K562 (cell line): ENCODE data around the gene ARHGAP22. TPM values are rescaled to one million over a fixed set of nuclear protein-coding genes. Genes with fewer than 3 reads are reported as not detected.

Experiments used
- ATAC-seq: fragments of 200-7000 bp; cut with Tn5 transposase; 3 replicates; pipeline ENCODE4 v1.9.1; 2020; ENCODE audit warnings: moderate library complexity
- BruUV-seq: library from RNA; stranded (reverse); fragments of 400-500 nt; replicated peaks from 2 replicates; lab custom pipeline; 2021; lab: Mats Ljungman, UMichigan
- CTCF ChIA-PET: fragments of 300-600 bp; formaldehyde crosslinking; extraction: SDS; loops from one replicate; lab custom pipeline; 2021; ENCODE audit warnings: low intra/inter-chr PET ratio; lab: Yijun Ruan, JAX
- POLR2A ChIA-PET: fragments of 300-600, 350-650 bp; sonication (Branson Sonifier 250); formaldehyde crosslinking; extraction: SDS; loops from one replicate; lab custom pipeline; 2021; ENCODE audit warnings: antibody characterized with exemption, inconsistent platforms; lab: Yijun Ruan, JAX
- DNase-seq, 4 experiments: peaks; one replicate each; pipeline versions ENCODE4 v3.0.0 to v3.0.0-alpha.2; 2011 to 2018; ENCODE audit warnings: low spot score in 3 of 4, mixed read lengths in 3 of 4; ENCODE audit errors: extremely low read depth in 1 of 4
- FAIRE-seq: peaks from 2 replicates; lab custom pipeline; 2011; peaks lifted over from hg19 to GRCh38; lab: Jason Lieb, UNC
- H2AFZ ChIP-seq: 2 replicates; pipeline ENCODE4 v1.6.0; 2011; ENCODE audit warnings: low read depth, low read length, control low read depth, inconsistent platforms
- H3K27ac ChIP-seq: fragments of 200-600 bp; 3 replicates; pipeline ENCODE4 v1.8.0; 2011; ENCODE audit warnings: low read depth, mild to moderate bottlenecking, control low read depth, inconsistent platforms, low read length, moderate library complexity, mixed read lengths; ENCODE audit errors: extremely low read depth
- H3K27me3 ChIP-seq, 2 experiments: fragments of 300-600 bp in 1 of 2; 2 replicates in 1 of 2; 3 replicates in 1 of 2; pipeline versions ENCODE4 v1.6.0 to v1.8.0; 2011; ENCODE audit warnings: inconsistent platforms in 2 of 2, low read length in 2 of 2, mild to moderate bottlenecking in 1 of 2, mixed read lengths in 1 of 2, moderate library complexity in 1 of 2; ENCODE audit not compliant: control insufficient read depth in 2 of 2, insufficient read depth in 2 of 2
- H3K36me3 ChIP-seq: fragments of 300-600 bp; 3 replicates; pipeline ENCODE4 v1.8.0; 2011; ENCODE audit warnings: mild to moderate bottlenecking, low read length, inconsistent platforms; ENCODE audit not compliant: control insufficient read depth, insufficient read depth
- H3K4me1 ChIP-seq, 2 experiments: fragments of 200-600 bp in 1 of 2; replicated peaks in 1 of 2; 2 replicates in 1 of 2; 3 replicates in 1 of 2; pipeline versions ENCODE4 v1.5.1 to v1.8.0; 2011; ENCODE audit warnings: inconsistent platforms in 2 of 2, low read length in 2 of 2, mild to moderate bottlenecking in 1 of 2, mixed read lengths in 1 of 2, moderate library complexity in 1 of 2; ENCODE audit not compliant: control insufficient read depth in 2 of 2, insufficient read depth in 2 of 2
- H3K4me2 ChIP-seq: 2 replicates; pipeline ENCODE4 v1.6.1; 2011; ENCODE audit warnings: low read length, control low read depth, inconsistent platforms, mixed read lengths; ENCODE audit not compliant: insufficient read depth
- H3K4me3 ChIP-seq: fragments of 200-600 bp; sonication (generic), shearing (Covaris generic); 2 replicates; pipeline ENCODE4 v1.5.1; 2016; ENCODE audit warnings: control low read depth, inconsistent platforms
- H3K79me2 ChIP-seq: fragments of 200-600 bp; 3 replicates; pipeline ENCODE4 v1.8.0; 2011; ENCODE audit warnings: low read length, inconsistent platforms; ENCODE audit not compliant: control insufficient read depth, insufficient read depth
- H3K9ac ChIP-seq, 2 experiments: 2 replicates each; pipeline versions ENCODE4 v1.6.0 to v1.6.1; 2011; ENCODE audit warnings: low read depth in 2 of 2, low read length in 2 of 2, control low read depth in 1 of 2, inconsistent platforms in 1 of 2, mild to moderate bottlenecking in 1 of 2, mixed read lengths in 1 of 2; ENCODE audit not compliant: insufficient read depth in 1 of 2
- H3K9me1 ChIP-seq: one replicate; pipeline ENCODE4 v1.6.0; 2011; ENCODE audit warnings: inconsistent platforms, mild to moderate bottlenecking, low read length, moderate library complexity; ENCODE audit not compliant: control insufficient read depth, insufficient read depth
- H3K9me3 ChIP-seq: replicated peaks from 2 replicates; pipeline ENCODE4 v1.5.1; 2011; ENCODE audit warnings: low read depth, low read length, inconsistent platforms; ENCODE audit not compliant: control insufficient read depth, insufficient read depth
- H4K20me1 ChIP-seq: replicated peaks from 2 replicates; pipeline ENCODE4 v1.6.1; 2011; ENCODE audit warnings: low read length, inconsistent platforms, mixed read lengths; ENCODE audit not compliant: control insufficient read depth, insufficient read depth
- CBFA2T3 ChIP-seq: fragments of 450-650 bp; IDR thresholded peaks from 2 replicates; pipeline ENCODE4 v1.6.1; 2017
- EHMT2 ChIP-seq: fragments of 450-650 bp; IDR thresholded peaks from 2 replicates; pipeline ENCODE4 v1.6.1; 2018; ENCODE audit warnings: antibody characterized with exemption
- KAT7 ChIP-seq: sonication (generic); formaldehyde crosslinking; IDR thresholded peaks from 2 replicates; pipeline ENCODE4 v1.8.0; 2022; ENCODE audit warnings: missing genetic modification reagents, mild to moderate bottlenecking, borderline replicate concordance
- NCOA6 ChIP-seq: fragments of 450-650 bp; IDR thresholded peaks from 2 replicates; pipeline ENCODE4 v1.6.1; 2017; ENCODE audit warnings: mild to moderate bottlenecking
- PHB2 ChIP-seq: fragments of 450-650 bp; IDR thresholded peaks from 2 replicates; pipeline ENCODE4 v1.6.1; 2017; ENCODE audit warnings: low read depth
- RBM39 ChIP-seq: fragments of 200-400 bp; formaldehyde crosslinking; optimal IDR thresholded peaks from 2 replicates; pipeline ENCODE3; 2018; ENCODE audit warnings: low read depth, low read length
- SMAD3 ChIP-seq: fragments of 450-650 bp; formaldehyde crosslinking; conservative IDR thresholded peaks from 2 replicates; pipeline ENCODE4 v1.4.0; 2020; ENCODE audit warnings: mild to moderate bottlenecking
- VEZF1 ChIP-seq: fragments of 200-800 bp; sonication (Bioruptor generic); IDR thresholded peaks from 2 replicates; pipeline ENCODE4 v1.6.1; 2017; ENCODE audit warnings: missing genetic modification characterization, missing compliant biosample characterization
- ZFP30 ChIP-seq: fragments of 250-450 bp; sonication (Bioruptor Pico); IDR thresholded peaks from 2 replicates; pipeline ENCODE4 v1.8.0; 2022; ENCODE audit warnings: moderate library complexity, mild to moderate bottlenecking, inconsistent platforms, borderline replicate concordance
- ZNF12 ChIP-seq: sonication (generic); formaldehyde crosslinking; IDR thresholded peaks from 2 replicates; pipeline ENCODE4 v1.4.0; 2020; ENCODE audit warnings: mild to moderate bottlenecking, missing genetic modification reagents
- ZNF165 ChIP-seq: fragments of 250-450 bp; sonication (Bioruptor Pico); IDR thresholded peaks from 2 replicates; pipeline ENCODE4 v1.4.0; 2020; ENCODE audit warnings: borderline replicate concordance
- ZNF311 ChIP-seq: fragments of 250-450 bp; sonication (Bioruptor Pico); IDR thresholded peaks from 2 replicates; pipeline ENCODE4 v1.4.0; 2020; ENCODE audit warnings: mild to moderate bottlenecking, moderate library complexity
- ZNF717 ChIP-seq: fragments of 250-450 bp; sonication (Bioruptor Pico); IDR thresholded peaks from 2 replicates; pipeline ENCODE4 v1.5.0; 2021
- WGBS: fragments of 100-300 bp; shearing (Covaris generic); methylation state at CpG from one replicate; pipeline ENCODE4 v1.1.6; 2016; ENCODE audit warnings: low coverage, mixed read lengths; ENCODE audit not compliant: insufficient coverage; ENCODE audit errors: missing lambda C conversion rate; 5-methylcytosine and 5-hydroxymethylcytosine counted together
- in situ Hi-C: fragments of 300-500 bp; cut with MboI; formaldehyde crosslinking; loops from 4 replicates; pipeline ENCODE4 v1.15.0; 2018; ENCODE audit warnings: inconsistent platforms, mixed read lengths
- intact Hi-C: fragments of 100-400 bp; cut with micrococcal nuclease; formaldehyde crosslinking; loops from 2 replicates; pipeline ENCODE4 v1.14.2; 2022
- polyA plus RNA-seq, 8 experiments: library from polyadenylated mRNA; depleted of rRNA in 4 of 8; stranded (reverse) in 5 of 8; unstranded in 3 of 8; fragments of >200 nt; fragmentation: Nextera tagmentation in 2 of 8; fragmentation: Illumina TruSeq in 1 of 8; extraction: Ambion mirVana in 2 of 8; extraction: Trizol in 1 of 8; gene quantifications; 2 replicates each; pipeline versions ENCODE4 v1.2.1 to v1.2.3, GENCODE V29; 2011 to 2014; ENCODE audit warnings: inconsistent platforms in 1 of 8, missing spikeins in 1 of 8
- total RNA-seq, 7 experiments: library from RNA; depleted of rRNA in 6 of 7; stranded (reverse); fragments of >200 nt in 6 of 7; fragmentation: Illumina TruSeq in 2 of 7; extraction: Trizol in 2 of 7; gene quantifications; 2 replicates each; pipeline versions ENCODE4 v1.2.1 to v1.2.3, GENCODE V29; 2011 to 2021; ENCODE audit warnings: low replicate concordance in 1 of 7
- TF ChIP-seq, protein P1 (sequence below): sonication (generic); formaldehyde crosslinking; IDR thresholded peaks from 2 replicates; pipeline ENCODE4 v1.8.1; 2023; ENCODE audit warnings: mild to moderate bottlenecking, missing genetic modification reagents

The ARHGAP22 gene
- total and polyA plus RNA-seq, 9 of the 15 experiments (the other 6 are each of a cell fraction or from before 2014, with no cell fraction given) = 1.3 to 28.1 (median 12.7) TPM

DNA sequence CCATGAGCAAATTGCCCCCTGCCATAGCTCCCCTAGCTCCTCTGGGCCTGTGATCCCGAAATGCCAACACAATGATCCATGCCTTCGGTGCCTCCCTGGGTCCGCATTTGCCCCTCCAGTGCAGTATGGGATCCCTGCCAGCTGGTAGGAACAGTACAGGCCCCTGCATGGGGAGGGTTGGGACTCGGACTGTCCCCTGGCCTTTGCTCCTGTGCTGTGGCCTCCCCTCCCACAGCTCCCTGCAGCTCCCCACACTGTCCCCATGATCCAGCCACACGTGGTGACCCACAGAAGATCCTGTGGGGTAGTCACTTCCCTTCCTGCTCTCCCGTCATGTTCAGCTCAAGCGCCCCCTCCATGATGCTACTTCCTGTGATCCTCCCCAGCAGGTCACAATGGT lies 158.1 kb downstream of the ARHGAP22 start:
- no peak overlapping the region for H3K4me2 ChIP-seq
- ChIA-PET POLR2A (interaction anchor here (0.9 to 1.4 kb wide), 3 partner anchors 10 to 34 kb away, joined by 3 to 6 read pairs (median 3); no protein-coding TSS in a partner anchor), CTCF (interaction anchor here (5.3 kb wide), 1 partner anchor 60 kb away, joined by 63 read pairs; no protein-coding TSS in a partner anchor)
- no peak overlapping the region for H2AFZ ChIP-seq
- BruUV-seq = no TSS peak
- no peak overlapping the region for H3K4me3 ChIP-seq
- H3K27me3 ChIP-seq = no peaks in the 10 kb centered on the region
- no peak for FAIRE-seq
- in situ Hi-C loops = loop anchor here (5.0 kb wide), 1 partner anchor 56 kb away; no protein-coding TSS in a partner anchor
- no peaks in the 10 kb centered on the region for H4K20me1 ChIP-seq
- H3K79me2 ChIP-seq = no peaks in the 10 kb centered on the region
- ATAC-seq = no peak
- H3K27ac ChIP-seq = no peak overlapping the region
- no peaks in the 10 kb centered on the region for H3K9me1 ChIP-seq
- no peak for TF ChIP-seq ZNF12 (CRISPR knock-in tag)
- no peak for TF ChIP-seq EHMT2
- TF ChIP-seq ZNF717 (CRISPR knock-in tag) = no peak
- TF ChIP-seq RBM39 = no peak
- TF ChIP-seq, protein P1, sequence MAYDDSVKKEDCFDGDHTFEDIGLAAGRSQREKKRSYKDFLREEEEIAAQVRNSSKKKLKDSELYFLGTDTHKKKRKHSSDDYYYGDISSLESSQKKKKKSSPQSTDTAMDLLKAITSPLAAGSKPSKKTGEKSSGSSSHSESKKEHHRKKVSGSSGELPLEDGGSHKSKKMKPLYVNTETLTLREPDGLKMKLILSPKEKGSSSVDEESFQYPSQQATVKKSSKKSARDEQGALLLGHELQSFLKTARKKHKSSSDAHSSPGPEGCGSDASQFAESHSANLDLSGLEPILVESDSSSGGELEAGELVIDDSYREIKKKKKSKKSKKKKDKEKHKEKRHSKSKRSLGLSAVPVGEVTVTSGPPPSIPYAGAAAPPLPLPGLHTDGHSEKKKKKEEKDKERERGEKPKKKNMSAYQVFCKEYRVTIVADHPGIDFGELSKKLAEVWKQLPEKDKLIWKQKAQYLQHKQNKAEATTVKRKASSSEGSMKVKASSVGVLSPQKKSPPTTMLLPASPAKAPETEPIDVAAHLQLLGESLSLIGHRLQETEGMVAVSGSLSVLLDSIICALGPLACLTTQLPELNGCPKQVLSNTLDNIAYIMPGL (CRISPR knock-in tag) = no peak
- no peak for TF ChIP-seq PHB2
- no peak for TF ChIP-seq VEZF1 (CRISPR knock-in tag)
- no peak for TF ChIP-seq ZNF311 (CRISPR knock-in tag)
- TF ChIP-seq NCOA6 = no peak
- no peak for TF ChIP-seq CBFA2T3
- TF ChIP-seq ZFP30 (CRISPR knock-in tag) = no peak
- TF ChIP-seq KAT7 (CRISPR knock-in tag) = no peak
- no peak for TF ChIP-seq SMAD3 (CRISPR knock-in tag)
- no peak for TF ChIP-seq ZNF165 (CRISPR knock-in tag)
- H3K9ac ChIP-seq = no peak overlapping the region
- H3K9me3 ChIP-seq = no peaks in the 10 kb centered on the region
- WGBS = 81% methylated on average over 7 of the region's 7 CpGs
- peaks cover 0 to 25% of the 10 kb centered on the region in 2 experiments; a peak in 4 of 5 replicates for H3K4me1 ChIP-seq
- no peak for DNase-seq
- intact Hi-C loops = no loop called here
- peaks cover 81% of the 10 kb centered on the region; the same call in 2 of the 3 replicates for H3K36me3 ChIP-seq
